HG02981 (cell line): Measurements from ENCODE around the gene PDE6H.

ENCODE experiments used
- ATAC-seq: cut with Tn5 transposase; IDR thresholded peaks from one replicate; pipeline ENCODE4 v1.9.1; 2021; ENCODE audit warnings: mild to moderate bottlenecking, moderate library complexity; ENCODE audit not compliant: unreplicated experiment

The PDE6H gene

DNA sequence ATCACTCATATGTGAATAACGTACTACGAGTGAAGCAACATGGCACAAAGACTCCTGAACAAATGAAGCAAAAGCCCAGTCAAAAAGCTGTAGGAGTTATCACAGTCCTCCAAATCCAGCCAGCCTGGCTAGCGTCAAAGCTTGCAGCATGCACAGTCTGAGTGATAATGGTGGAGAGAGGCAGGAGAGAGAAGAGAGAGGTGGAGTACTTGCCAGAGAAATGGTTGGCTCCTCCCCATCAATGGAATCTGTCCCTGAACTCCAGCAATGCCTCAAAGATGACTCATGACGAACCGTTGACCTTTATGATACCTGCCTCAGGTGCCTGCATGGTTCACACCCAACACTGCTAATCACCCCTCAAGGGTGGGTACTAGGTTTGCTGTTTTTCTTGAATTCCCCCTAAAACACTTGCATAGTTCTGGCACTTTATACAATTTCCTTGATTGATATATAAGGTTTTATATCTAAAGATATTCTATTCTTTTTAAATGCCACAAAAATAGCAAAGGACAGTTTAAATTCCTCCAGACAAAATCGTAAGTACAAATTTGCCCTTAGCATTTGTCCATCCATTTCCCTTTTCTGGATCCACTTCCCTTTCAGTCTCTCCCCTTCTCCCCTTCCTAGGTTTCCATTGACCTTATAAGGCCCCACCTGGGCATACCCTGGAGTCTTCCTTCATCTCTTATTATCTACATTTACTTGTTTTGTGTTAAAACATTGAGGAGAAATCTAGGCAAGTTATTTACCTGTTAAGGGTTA is 21.7 kb upstream of the PDE6H start:
- ATAC-seq: no peak

GRCh38 chr12:14951851-14952250 is 21.0 kb upstream of the PDE6H start:
- ATAC-seq: no peak

DNA sequence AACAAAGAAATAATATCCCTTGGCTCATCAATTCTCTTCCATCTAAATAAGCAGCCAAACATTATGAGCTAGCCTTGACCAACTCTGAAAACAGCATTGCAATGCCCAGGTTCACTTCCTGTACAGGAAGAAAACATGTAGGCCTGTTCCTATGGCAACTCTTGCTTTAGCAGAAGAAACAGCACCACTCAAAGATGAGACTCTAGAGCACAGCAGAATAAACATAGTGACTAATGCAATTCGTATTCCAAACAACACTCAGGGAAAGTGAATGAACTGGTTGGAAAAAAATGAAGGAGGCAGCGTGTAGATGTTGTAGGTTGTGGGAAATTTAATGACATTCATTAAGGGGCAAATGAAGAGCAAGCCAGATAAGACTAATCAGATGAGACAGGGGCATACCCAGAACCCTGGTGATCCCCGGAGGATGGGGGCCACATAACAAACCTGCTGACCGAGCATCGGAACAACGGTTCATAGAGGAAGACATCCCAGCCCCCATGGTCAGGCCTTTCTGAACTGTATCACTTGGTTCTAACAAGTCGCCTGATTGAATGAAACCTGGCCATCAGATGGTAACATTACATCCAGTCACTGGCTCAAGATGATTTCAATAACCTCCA is 20.4 kb upstream of the PDE6H start:
- ATAC-seq: peak; percentile 68

GRCh38 chr12:14953752-14954151 is 19.1 kb upstream of the PDE6H start:
- no peak for ATAC-seq

GRCh38 chr12:14954269-14954668 is 18.6 kb upstream of the PDE6H start:
- no peak for ATAC-seq

DNA sequence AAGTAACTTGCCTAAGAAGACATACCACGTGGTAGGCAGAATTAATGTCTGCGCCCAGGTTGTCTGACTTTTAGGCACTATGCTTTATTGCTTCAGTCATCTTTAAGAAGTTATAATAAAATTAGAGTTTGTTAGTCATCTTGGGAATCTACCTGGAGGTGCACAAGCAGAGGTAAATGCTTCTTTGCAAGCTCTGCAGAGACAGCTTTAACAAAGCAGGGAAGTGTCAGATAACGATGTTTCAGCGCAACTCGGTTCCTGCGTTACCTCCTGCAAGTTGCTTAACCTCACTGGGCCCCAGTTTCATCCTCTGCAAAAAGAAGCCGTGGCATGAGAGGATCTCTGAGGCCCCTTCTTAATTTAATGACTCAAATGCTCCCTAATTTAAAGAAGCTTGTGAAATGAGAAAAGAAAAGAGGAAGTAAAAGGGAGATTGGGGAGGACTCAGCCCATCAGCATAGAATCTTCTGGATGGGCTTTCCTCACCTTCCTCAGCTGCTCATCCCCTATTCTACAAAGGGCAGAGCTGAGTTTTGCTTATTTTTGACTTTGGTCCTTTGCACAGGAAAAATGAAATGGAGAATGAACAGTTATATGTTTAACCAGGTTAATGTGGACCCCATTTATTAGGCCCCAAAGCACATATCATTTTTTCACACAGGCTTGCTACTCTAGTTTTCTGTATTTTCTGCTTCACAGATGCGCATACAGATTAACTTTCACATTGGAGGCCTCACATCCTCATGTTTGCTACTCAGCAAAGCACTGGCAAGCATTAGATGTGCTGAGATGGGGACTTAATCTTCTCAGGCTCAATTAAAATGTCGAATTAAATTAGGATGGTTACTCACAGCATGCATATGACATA is 16.6 kb upstream of the PDE6H start:
- ATAC-seq: peak; percentile 30

DNA sequence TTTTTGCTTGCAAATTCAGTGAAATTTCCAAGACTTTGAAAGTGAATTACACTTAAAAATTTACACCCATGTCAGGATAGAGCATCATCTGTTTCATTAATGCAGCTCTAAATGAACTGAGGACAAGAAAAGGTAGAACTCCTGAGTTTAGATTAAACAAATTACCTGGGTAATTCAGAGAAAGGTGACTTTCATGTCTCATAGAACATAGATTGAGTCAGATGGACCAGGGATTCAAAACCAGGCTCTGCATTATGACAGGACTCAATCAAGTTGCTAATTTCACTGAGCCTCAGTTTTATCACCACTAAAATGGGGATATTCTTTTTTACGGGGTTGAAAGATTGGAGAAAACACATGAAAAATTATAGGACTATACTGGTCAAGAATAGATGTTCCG is 15.9 kb upstream of the PDE6H start:
- ATAC-seq: no peak

DNA sequence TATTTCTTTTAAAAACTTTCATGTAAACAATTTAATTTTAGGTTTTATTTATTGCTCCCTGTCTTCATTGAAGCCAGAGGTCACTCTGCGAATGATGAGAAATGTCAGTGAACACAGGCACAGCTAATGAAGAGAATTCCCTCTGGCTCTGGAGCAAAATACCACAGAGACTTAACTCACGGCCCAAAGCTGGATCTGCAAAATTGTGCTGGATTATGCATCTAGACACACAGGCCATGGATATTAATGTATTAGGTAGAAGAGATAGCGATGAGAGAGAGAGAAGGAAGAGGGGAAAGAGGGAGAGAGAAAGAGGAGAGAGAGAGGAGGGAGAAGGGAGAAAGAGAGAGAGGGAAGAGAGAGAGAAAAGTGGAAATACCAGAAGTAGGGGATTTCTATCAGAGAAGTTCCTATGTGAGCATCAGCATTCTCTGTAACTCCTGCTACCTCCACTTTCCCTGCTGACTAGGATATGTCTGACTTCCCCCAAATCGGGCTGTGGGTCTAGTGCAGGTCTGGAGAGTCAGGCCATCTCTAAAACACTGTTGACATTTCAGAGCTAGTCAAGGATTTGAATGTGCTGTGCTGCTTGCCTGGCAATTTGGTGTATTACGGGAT is 15.2 kb upstream of the PDE6H start:
- no peak for ATAC-seq

DNA sequence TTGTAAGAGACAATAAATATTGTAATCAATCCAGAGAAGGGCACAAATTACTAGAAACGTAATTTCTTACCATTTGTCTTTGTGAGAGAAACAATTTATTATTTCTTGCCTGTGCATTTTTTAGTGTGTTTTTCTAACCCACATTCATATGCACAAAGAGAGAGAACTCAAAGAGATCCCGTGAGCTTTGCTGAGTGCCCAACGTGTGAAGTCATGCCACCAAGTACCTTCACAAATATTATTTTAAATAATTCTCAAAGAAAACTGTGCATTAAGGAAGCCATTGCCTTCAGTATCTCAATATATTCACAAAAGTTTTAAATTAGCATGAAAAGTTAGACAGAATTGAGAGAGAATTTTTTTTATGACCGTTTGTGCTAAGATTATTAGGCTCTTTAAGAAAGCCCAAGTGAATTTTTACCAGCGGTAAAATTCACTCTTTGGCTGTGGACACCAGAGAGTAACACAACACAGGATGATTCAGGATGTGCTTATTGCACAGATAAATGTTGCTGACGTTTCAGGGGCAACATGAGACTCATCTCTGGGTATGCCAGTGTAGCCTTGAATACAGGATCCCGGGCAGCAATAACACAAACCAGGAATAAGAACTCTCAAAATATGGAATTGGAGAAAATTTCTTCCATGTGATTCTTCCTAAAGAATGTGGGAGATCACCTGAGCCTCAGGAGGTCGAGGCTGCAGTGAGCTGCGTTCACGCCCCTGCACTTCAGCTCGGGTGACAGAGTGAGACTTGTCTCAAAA is 14.3 kb upstream of the PDE6H start:
- no peak for ATAC-seq

GRCh38 chr12:14959126-14959440 is 13.8 kb upstream of the PDE6H start:
- ATAC-seq: no peak

DNA sequence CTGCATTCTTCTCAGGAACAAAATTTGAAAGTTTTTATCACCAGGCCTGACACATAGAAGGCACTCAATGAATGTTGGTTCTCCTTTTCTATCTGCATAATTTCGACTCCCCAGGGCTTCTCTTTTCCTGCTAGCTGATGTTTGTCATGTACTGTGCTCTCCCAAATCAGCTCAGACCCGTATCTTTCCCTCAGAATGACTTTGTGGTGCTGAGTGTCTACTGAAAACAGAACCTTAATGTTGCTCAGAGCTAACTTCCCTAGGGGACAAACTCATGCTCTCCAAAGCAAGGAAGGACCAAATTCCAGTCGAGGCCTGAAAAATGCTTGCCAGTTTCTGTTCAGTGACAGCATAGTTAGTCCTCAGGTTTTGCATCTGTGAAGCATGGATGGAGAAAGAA is 13.4 kb upstream of the PDE6H start:
- no peak for ATAC-seq

GRCh38 chr12:14959916-14960496 is 12.8 kb upstream of the PDE6H start:
- no peak for ATAC-seq

DNA sequence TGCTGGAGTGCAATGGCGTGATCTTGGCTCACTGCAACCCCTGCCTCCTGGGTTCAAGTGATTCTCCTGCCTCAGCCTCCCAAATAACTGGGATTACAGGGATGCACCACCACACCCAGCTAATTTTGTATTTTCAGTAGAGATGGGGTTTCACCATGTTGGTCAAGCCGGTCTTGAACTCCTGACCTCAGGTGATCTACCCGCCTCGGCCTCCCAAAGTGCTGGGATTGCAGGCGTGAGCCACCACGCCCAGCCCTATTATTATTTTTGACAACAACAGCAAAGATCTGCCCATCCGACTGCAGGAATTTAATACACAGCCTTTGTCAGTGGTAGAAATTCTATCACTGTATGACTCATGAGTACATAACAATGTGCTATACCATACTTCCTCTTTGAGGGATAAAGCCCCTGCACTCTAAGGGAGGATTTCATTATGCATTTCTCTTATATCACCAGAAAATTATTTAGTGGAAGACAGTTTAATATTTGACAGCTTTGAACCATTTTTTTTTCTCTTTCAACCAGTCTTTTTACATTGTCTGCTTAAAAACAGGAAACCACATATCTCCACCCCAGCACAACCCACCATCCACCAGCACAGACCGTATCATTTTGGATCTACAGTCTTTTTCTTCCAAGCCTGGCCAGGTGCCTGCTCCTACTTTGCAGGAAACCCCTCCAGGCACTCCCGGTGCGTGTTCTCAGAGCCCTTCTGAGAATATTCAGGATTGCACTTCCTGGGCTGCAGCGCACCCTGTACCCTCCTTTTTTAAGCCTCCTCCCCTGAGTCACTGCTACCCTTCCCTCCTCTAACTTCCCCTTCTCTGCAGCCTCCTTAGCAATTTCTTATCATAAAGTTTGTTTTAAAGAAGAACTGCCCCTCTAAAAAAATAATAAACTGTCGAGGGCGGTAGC is 12.0 kb upstream of the PDE6H start:
- peak; percentile 34 for ATAC-seq

DNA sequence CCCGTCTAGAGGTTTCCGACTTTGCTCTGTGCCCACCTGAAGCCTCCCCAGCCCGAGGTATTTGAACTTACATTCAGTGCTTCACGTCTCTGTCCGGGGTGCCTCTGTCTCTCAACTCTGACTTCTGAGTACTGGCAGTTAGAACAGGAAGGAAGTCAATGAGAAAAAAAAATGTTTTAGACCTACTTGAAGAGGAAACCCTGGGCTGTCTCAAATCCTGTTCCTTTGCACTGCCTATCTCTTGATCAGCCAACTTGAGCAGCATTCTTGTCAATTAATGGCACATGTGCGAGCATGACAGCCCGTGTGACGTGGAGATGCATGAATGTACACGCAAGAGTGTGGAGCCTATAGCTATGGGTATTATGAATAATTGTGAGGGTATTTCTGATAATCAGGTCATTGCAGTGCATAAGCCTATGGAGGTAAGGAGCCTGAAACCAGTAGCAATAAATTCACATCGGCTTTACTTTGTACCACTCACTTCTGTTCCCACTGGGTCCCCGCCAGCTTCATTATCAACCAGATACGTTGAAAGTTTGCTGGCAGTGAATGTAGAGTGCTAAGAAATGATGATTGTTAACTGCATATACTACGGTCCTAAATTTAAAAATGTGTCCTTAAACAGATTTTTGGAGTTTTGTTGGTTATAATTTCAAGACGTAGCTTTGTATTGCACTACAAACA is 11.2 kb upstream of the PDE6H start, which contains the start of gene ARHGDIB:
ARHGDIB (minus strand) TSS at position 136 of the 687 bp plus-strand sequence. CDS start 10,889 bp downstream, outside the sequence.
- peak; percentile 59 for ATAC-seq

DNA sequence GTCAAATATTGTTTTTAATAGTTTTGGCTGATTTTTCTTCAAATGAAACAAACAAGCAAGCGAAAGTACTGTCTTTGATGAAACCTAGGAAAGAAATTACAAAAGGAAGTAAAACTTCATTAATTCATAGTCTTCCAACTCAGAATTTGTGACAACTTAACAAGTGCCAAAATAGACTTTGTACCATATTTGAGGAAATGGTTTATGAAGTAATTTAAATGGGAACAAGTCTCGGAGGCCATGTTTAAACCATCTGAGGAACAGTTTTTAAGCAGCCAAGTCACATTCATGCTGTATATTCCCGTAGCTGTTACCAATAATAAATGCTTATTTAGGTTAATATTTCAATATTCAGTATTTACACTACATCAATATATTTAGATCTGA is 10.7 kb upstream of the PDE6H start:
- no peak for ATAC-seq

GRCh38 chr12:14962797-14963196 is 10.0 kb upstream of the PDE6H start:
- no peak for ATAC-seq

DNA sequence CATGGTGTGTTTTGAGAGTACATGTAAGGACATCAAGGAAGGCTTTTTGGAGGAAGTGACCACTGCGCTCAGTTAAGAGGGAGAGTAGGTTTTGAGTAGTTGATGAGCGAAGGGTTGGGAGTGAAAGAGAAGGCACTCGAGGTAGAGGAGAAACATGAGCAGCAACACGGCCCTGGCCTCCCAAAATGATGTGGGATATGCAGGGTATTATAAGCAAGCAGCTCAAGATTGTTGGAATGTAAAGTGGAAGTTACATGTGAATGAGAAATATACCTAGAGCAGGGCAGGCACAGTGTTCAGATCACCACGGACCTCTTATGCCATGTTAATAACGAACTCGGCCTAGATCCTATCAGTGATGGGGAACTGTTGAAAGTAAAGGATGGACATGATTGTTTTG is 9.3 kb upstream of the PDE6H start:
- no peak for ATAC-seq

DNA sequence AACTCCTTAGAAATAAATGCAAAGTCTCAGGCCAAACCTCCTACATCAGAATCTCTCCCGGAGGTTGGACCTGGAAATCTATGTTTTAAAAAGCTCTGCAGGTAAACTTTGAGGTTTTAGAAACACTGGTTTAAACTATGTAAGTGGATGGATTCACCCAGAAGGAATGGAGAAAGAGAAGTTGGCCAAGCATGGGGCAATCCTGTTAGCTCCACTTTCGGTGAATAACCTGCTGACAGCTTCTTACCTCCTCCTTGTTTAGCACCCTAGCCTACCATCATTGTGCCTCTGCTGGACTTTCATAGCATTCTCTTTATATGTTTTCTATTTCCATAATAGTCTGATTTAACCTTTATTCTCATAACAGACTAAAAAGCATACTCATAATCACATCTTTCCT is 8.4 kb upstream of the PDE6H start:
- ATAC-seq: no peak

- no peak for ATAC-seq
Observed at GRCh38 chr12:14965221-14965620, 7.6 kb upstream of the PDE6H start.
